GM12801 (cell line): ENCODE measurements around the gene C15orf62.

Experiments used
- CTCF ChIP-seq: IDR thresholded peaks from one replicate; pipeline ENCODE4 v1.5.1; 2011; ENCODE audit warnings: control low read depth; ENCODE audit not compliant: insufficient read length; ENCODE audit errors: extremely low read depth

Gene C15orf62

GRCh38 chr15:40787344-40787841, 17.6 kb downstream of the C15orf62 start:
- TF ChIP-seq CTCF, result no peak

DNA sequence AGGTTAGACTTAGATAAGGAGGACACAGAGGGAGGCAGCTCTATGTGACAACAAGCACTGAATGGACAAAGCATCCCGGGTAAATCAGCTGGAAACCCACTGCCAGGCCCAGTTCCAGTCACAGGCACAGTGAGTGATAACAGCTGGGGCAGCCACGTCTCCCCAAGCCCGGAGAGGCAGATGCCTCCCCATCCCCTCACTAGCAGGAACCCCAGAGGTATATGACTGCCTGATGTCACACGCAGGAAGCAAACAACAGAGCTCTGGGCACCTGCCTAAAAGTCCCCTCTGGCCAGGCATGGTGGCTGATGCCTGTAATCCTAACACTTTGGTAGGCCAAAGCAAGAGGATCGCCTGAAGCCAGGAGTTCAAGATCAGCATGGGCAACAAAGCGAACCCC, 18.2 kb downstream of the C15orf62 start:
- TF ChIP-seq CTCF, result no peak

DNA sequence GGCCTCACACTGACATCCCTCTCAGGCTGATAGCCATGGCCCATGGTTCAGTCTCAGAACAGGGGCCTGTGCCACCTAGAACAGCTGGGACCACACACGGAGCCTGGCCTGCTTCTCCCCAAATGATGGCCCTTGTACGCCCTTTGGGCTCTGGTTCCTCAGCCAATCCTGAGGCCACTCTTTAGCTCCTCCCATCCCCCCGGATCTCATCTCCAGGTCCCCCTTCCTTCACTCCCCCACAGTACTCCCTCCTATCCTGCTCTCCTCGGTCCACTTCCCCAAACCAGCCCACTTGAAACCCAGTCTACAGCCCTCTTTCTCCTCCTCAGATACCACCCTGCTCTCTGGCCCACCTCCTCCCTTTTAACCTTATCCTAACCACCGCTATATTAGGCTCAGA, 19.3 kb downstream of the C15orf62 start:
- no peak for TF ChIP-seq CTCF

GRCh38 chr15:40789999-40790398, 20.2 kb downstream of the C15orf62 start:
- TF ChIP-seq CTCF, result no peak

DNA sequence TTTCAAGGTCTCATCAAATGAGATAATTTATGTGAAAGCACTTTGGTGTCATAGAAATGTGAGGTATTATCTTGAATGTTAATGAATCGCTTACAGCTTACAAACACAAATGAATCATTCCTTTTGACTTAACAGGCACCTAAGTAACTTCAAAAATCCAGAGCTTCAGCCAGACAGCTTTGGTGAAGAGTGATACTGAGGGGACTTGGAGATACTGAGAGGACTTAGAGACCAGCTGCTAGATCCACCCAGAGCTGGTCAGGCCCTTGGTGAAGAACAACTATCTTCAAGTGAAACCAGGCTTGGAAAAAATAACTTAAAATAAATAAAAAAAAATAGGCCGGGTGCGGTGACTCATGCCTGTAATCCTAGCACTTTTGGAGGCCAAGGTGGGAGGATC, 20.9 kb downstream of the C15orf62 start:
- no peak for TF ChIP-seq CTCF

DNA sequence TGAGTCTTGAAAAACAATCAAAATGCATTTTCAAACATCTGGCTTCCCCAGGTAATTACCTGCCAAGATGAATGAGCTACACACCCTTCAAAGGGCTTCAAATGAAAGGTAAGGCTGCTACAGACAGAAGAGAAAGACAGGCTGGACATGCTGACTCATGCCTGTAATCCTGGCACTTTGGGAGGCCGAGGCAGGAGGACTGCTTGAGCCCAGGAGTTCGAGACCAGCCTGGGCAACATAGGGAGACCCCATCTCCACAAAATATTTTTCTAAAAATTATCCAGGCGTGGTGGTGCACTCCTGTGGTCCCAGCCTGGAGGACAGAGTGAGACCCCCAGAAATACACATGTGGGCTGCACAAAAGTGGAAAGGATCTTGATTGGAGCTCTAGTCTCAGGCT, 22.6 kb downstream of the C15orf62 start:
- TF ChIP-seq CTCF, result no peak

DNA sequence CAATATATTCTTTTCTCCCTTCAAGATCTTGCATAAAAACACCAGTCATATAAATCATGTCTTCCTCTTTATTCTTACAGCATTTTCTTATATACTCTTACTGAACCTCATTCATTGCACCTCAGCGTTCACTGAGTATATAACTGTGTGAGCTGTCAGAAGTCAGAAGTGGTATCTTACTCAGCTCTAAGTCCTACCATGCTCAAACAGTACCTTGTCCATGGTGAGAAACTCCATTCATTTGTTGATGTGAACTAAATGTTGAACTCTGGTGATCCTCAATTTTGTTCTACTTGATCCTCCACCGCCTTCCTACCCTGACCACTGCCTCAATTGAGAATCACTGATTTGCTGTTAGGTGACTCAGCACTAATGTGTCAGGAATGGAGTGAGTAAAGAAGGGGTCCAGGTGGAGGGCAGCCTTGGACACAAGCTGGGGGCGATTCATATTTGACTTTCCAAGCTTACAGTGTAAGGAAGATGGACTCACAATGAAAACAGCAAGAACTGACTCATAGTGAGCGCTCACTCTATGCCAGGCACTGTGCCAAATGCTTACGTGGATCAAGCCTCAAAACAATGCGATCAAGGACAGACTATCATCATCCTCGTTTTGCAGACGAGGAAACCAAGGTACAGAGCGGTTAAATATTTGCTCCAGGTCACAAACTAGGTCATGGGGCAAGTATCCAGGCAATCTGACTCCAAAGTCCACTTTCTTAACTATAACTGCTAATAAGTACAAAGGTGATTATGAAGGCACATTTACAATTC, 23.6 kb downstream of the C15orf62 start:
- TF ChIP-seq CTCF, result no peak
